ENCODE measurements around the gene DNAAF2.
A peak's percentile ranks its signal among the peaks of the same experiment; 100 is the strongest.
"Not testable (repeated sequence)": the region's sequence is repeated elsewhere in the genome, so short reads cannot be mapped to it uniquely, and the experiment has no call there.

The DNAAF2 gene

DNA sequence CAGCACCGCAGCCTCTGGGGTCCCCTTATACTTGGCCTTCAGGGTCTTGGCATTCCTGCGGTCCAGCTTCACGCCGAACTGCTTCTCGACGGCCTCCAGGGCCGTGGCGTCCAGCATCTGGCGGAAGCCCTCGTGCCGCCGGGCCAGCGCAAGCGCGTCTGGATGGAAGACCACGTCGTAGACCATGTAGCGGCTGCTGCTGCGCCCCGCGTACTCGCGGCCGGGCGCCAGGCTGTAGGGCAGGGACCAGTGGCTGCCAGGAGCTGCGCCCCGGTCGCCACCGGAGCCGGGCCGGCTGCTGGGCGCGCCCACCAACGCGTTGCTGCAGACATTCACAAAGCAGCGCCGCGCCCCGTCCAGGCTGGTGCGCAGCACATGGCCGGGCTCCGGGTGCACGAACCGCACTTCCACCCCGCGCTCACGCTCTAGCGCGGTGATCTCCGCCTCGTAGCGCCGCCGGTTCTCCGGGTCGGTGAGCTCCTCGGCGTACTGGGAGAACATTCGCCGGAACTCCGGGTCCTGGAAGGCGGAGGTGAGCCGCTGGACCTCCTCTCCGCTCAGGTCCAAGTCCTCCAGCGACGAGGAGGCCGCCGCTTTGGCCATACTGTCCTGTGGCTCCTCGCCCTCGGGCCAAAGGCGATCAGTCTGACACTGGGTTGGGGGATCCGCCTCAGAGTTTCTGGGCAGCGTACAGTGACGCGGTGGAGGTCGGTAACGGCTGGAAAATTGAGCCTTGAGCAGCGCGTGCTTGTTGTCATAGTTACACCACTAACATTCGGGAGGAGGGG lies at the start of gene DNAAF2:
TSS of gene DNAAF2 (minus strand) at position 698 of the 788 bp plus-strand sequence. CDS start at position 603, 95 bp downstream.
- peak in 48 of 58 donors; percentile 10 to 76 (median 48) for DNase-seq

- DNase-seq: no peak
These were observed 44.2 kb upstream of the DNAAF2 start for GRCh38 chr14:49679271-49679670.

- no peak for DNase-seq
These were observed 42.6 kb upstream of the DNAAF2 start for GRCh38 chr14:49677643-49678042.

DNA sequence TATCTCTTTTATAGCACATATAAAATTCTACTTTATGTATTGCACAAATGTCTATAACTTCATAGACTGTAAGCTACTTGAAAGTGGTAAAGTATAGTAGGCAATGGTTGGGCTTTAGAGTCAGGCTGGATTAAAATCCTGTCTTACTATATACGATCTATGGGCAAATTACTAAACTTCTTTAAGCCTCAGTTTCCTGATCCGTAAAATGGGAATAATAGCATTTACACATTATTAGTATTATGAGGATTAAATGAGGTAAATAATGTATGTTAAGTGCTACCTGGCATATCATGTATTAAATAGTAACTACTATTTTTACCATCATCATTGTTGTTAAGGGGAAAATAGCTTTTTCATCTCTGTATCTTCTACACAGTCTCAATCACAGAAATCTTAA lies 38.5 kb upstream of the DNAAF2 start:
- no peak for DNase-seq

DNA sequence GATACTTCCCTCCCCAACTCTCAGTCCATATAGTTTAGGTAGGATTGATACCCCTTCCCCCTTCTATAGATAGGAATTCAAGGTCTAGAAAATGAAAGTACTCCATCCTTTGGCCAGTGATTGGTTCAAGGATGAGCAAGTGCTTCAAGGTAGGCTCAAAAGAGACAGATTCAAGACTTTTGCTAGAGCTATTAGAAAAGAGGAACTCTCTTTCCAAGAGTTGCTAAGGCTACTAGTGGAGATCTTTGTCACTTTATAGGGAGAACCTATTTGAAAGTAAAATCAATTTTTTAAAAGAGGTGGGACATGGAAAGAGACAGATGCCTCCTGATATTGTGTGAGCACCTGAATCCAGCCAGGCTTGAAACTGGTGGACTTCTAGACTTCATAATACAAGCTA lies 35.4 kb upstream of the DNAAF2 start:
- no peak for DNase-seq

DNA sequence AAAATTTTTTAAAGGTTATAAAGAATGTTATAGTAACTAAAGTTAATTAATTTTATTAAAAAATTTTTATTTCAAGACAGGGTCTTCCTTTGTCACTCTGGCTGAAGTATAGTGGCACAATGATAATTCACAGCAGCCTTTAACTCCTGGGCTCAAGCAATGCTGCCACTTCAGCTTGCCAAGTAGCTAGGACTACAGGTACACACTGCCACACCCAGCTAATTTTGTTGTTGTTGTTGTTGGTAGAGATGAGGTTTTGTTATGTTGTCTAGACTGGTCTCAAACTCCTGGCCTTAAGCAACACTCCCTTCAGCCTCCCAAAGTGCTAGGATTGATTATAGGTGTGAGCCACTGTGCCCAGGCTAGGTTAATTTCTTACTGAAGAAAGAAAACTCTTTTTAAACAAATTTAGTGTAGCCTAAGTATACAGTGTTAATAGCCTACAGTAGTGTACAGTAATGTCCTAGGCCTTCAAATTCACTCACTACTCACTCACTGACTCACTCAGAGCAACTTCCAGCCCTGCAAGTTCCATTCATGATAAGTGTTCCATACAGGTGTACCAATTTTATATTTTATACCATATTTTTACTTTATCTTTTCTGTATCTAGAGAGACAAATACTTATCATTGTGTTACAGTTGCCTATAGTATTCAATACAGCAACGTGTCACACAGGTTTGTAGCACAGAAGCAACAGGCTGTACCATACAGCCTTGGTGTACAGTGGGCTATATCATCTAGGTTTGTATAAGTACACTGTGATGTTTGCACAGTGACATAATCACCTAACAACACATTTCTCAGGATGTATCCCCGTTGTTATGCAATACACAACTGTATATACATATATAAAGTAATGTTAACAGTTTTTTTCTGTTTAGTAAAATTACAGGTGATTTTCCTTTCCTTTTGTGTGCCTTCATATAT lies 24.7 kb upstream of the DNAAF2 start:
- DNase-seq: no peak

DNA sequence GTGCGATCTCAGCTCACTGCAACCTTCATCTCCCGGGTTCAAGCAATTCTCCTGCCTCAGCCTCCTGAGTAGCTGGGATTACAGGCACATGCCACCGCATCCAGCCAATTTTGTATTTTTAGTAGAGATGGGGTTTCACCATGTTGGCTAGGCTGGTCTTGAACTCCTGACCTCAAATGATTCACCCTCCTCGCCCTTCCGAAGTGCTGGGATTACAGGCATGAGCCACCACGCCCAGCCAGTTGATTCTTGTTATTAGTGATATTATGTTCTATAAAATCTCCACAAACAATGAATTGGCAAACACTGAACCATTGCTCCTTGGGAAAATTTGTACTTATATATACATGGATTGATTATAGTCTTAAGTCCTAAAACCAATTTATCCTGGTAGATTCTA lies 22.5 kb upstream of the DNAAF2 start:
- not testable (repeated sequence) for DNase-seq

GRCh38 chr14:49654511-49654910 lies 19.5 kb upstream of the DNAAF2 start:
- DNase-seq: no peak

DNA sequence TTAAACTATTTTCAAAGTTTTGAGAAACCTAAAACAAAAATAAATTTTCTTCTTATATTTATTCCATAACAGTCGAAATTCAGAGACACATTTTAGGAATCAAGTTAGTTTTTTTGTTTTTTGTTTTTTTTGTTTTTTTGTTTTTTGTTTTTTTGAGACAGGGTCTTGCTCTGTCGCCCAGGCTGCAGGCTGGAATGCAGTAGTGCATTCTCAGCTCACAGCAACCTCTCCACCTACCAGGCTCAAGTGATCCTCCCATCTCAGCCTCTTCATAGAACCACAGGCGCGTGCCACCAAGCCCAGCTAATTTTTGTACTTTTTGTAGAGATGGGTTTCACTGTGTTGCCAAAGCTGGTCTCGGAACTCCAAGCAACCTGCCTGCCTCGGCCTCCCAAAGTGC lies 18.5 kb upstream of the DNAAF2 start:
- no peak for DNase-seq

DNA sequence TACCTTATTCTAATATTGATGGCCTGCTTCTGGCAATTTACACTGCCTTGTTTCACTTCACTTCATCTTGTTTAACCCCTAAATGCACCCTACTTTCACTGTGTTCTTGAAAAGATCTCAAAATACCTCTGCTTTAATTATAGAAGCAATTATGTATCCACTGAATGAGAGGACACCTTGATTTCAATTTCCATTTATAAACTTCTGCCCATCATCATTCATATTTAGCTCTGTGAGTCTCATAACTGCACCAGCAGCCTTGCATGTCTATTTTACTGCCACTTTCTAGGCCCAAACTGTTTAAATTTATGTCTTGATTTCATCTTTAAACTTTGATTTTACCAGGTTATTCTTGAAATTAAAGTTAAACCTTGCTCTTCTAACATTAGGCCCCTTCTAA lies 7.1 kb upstream of the DNAAF2 start:
- no peak for DNase-seq

GRCh38 chr14:49641697-49642129 lies 6.7 kb upstream of the DNAAF2 start:
- DNase-seq: peak in 7 of 58 donors; percentile 5 to 32 (median 12)

DNA sequence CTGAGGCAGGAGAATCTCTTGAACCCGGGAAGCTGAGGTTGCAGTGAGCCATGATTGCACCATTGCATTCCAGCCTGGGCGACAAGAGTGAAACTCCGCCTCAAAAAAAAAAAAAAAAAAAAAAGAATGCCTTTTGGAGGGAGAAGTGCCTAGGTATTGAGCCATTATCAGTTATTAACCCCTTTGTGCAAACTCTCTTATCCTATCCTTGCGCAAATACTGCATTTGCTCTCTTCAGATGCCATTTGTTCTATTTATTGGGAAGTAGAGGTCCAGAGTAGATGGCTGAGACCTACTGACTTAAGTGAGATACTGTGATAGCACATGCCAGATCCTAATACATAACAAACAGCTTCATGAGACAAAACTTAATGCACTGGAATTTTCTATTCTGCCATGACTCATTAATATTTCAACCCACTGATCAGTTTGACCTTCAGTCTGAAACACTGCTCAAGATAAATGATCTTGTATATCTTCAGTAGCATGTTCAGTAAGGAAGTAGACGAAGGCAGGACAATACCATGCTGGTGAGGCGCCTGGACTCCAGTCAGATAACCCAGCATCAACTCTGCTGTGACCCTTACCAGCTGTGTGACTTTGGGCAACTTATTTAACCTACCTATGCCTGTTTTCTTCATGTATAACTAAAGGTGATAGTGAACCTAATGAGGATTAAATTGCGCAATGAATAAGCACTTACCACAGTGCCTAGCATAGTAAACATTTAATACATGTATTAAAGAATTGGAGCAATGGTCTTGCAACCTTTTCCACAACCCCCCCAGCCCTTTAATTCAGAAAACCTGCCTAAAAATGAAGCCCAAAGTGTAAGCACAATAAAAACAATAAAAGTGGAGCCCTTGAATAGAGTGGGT lies 5.7 kb upstream of the DNAAF2 start:
- DNase-seq: no peak

GRCh38 chr14:49637534-49638078 lies 2.6 kb upstream of the DNAAF2 start:
- no peak for DNase-seq

DNA sequence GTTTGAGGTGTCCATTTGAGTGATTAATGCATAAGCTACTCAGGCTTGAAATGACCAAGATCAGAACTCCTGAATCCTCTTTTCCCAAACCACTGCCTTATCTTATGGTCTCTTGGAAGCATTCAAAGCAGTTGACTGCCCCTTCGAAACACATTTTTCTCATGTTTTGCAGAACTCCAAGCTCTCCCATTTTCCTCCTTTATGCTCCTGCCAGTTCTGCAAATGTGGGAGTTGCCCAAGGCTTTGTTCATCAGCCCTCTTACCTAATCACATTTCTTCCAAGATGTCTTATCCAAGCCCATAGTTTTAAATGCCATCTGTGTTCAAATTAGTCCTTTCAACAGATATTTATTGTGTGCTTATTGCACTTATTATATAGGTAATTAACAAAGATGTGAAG lies 1.8 kb upstream of the DNAAF2 start:
- no peak for DNase-seq

DNA sequence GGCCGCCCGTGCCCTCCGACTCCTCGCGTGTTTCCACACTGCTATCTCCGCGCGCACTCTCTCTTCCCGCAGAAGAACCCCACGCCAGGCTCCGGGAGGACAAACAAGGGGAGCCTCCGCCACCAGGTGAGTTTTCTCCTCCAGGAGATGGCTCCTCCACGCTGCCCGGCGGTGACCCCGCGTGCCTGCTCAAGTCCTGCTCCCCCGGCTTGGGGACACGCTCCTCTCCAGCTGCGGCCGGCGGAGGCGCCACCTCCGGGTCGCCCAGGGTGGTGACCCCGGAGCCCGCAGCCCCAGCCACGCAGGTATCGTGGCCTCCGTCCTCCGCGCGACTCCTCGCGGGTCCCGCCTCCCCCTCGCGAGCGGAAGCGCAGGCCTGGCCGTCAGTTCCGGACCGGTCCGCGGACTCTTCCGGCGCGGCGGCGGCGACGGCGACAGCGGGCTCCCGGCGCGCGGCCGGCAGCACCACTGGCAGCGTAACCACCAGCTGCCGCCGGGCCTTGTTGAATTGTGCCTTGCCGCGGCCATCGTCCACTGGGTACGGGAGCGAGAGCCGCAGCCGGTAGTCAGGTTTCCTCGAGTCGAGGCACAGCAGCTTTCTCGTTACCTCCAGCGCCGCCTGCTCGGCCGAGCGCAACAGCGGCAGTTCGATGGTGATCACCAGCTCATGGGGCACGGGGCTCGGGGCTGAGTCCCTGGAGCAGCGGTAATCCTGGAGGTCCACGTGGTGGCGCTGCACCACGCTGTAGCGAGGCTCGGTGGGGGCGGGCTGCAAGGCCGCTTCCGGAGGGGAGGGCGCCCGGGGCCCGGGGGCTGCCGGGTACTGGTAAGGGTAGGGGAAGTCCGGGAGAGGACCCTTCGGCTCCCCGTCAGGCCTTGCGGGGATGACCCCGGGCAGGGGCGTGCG lies 1.2 kb downstream of the DNAAF2 start:
- DNase-seq: peak; percentile 40 to 96 (median 91)

DNA sequence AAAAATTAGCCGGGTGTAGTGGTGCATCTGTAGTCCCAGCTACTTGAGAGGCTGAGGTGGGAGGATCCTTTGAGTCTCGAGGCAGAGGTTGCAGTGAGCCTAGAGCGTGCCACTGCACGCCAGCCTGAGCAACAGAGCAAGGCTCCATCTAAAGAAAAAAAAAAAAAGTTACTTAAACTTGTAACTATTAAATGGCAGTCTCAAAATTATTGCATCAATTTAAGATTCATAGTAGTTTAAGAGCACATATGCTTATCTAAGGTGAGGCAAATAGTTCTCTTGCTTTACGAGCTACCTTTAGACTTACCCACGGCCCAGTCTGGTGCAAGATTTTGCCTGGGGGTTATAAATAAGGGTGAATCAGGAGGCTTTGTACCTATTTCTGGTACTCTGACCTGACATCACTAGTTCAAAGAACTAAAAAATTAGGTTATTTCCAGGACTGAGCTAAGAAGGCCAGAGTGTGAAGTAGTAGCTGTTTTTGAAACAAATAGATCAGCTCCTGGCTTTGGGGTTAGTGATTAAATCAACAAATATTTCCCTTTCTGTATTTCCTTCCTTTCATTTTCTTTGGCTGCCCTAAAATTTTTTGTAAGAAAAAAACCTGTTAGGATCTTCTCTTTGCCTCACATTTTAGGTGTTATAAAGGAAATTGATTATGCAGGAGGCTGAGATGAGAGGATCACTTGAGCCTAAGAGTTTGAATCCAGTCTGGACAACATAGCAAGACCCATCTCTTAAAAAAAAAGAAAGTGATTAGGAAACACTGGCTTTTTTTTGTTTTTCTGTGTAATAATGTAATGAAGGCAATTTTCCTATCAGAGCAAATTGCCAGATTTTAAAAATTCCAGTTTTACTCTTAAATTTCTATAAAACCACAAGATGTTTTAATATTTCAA lies 10.9 kb downstream of the DNAAF2 start:
- DNase-seq: no peak

DNA sequence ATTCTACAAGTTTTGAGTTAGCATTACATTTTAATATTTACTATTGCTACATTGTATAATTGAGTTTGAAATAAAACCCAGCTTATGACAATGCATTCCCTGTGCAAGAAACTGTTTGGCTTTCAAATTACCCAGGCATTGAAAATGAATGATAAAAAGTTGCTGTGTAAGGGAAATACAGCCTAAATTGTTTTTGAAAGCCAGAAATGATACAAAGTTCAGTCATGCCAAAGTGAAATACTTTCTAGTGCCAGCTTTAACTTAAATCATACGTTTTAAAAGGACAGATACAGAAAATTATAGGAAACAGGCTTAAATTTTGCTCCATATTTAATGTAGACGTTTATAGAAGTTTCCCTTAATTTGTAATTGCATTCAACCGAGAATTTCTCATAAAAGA lies 11.7 kb downstream of the DNAAF2 start:
- DNase-seq: no peak

DNA sequence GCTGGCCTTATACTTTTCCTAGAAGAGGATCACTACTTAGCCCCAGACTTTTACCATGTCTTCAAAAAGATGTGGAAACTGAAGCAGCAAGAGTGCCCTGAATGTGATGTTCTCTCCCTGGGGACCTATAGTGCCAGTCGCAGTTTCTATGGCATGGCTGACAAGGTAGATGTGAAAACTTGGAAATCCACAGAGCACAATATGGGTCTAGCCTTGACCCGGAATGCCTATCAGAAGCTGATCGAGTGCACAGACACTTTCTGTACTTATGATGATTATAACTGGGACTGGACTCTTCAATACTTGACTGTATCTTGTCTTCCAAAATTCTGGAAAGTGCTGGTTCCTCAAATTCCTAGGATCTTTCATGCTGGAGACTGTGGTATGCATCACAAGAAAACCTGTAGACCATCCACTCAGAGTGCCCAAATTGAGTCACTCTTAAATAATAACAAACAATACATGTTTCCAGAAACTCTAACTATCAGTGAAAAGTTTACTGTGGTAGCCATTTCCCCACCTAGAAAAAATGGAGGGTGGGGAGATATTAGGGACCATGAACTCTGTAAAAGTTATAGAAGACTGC lies 12.9 kb downstream of the DNAAF2 start:
- no peak for DNase-seq

Data from anterior cingulate cortex (tissue), 58 donors.